Measurements from ENCODE around the gene PTPN7.

GRCh38 chr1:202156590-202156989 is 3.8 kb downstream of the PTPN7 start:
- TF ChIP-seq CTCF (IDR thresholded peaks at IDR 0.05; ENCODE audit: insufficient read depth, low read depth, low read length) = no peak
- no peak for TF ChIP-seq EZH2 (IDR thresholded peaks at IDR 0.05; ENCODE audit: insufficient read depth, low read length)
